ENCODE results near the gene PAK1.
"Not testable (repeated sequence)": the region's sequence is repeated elsewhere in the genome, so short reads cannot be mapped to it uniquely, and the experiment has no call there.

The PAK1 gene

DNA sequence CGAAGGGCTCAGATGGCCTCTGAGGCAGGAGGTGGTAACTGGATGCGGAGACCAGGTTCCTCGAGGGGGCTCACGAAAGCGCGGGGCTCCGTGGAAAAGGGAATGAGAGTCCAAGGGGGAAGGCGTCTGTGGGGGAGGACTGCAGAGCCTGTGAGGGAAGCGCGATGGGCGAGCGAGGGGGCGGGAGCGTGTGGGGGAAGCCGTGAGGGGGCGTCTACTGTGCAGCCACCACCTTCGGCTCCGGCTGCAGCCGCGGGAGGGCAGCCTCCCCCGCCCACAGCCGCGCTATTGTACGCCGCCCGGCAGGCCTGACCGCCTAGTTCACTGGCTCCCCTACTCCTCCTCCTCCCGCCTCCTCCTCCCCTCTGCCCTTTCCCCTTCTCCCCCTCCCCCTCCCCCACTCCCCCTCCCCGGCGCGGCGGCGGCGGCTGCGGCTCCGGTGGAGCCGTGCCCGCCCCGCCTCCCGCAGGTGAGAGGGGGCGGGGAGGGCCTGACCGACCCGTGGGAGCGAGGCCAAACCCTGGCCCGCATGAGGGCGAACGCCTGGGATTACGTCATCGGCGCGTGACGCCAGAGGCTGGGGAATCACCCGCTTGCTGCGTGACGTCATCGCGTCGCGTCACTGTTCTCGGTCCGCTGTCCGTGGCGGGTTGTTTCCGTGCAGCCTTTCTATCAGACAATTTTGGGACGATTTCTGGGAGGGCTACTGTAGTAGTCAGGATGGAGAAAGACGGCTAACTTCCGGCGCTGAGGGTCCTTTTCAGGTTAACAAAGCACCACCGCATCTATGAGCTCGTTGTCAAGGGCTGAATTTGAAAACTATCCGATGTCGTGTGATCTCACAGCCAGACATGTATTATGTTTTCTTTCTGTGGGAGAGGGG lies at the start of gene PAK1:
TSS of gene PAK1 (minus strand) at position 294 of the 883 bp plus-strand sequence. CDS start 81,574 bp downstream, outside the sequence.
- peak; percentile 85 for DNase-seq

- no peak for DNase-seq
Measured at GRCh38 chr11:77522215-77522614, 48.3 kb upstream of the PAK1 start.

DNA sequence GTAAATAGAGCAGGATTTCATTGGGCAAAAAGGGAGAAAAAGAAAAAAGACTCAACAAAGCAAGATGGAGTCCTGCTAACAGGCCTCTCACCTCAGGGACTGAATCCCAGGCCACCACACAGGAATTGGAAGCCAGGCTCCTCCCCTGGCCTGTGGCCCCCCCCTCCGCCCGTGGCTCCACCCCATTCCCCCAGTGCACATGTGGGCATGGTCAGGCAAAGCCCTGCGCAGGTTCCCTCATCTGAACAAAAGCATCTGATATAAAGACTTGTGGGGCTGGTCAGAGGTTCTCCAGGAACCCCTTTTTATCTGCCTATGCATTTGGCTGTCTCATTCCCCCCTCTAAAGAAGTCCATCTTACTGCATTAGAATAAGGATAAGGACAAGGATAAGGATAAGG lies 46.0 kb upstream of the PAK1 start:
- no peak for DNase-seq

DNA sequence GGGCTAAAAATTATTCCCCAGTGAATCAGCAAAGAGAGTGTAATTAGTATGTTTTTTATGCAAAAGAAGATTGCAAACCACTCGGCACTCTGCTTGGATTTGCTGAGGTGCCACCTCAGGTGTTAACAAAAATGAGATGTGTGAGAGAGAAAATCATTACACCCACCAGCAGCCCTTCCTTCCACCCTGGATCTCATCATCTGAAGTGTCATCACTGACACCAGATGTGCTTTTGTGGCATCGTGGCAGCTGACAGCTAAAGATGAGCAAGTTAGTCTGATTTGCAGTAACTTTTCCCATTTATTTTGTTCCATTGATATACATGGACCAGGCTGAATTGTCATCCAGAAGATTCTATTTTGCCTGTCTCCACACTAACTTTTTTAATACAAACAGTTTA lies 44.6 kb upstream of the PAK1 start:
- no peak for DNase-seq

DNA sequence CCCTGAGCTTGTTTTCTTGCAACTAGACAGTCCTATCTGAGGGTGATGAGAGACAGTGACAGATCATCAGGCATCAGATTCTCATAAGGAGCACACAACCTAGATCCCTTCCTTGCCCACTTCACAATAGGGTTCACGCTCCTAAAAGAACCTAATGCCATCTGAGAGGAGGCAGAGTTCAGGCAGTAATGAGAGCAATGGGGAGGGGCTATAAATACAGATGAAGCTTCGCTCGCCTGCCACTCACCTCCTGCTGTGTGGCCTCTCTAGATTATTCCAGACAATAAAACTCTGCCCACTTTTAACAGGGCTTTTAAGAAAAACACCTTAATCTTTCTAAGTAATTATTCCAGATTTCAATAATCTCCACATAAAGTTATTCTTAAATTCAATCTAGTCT lies 43.9 kb upstream of the PAK1 start:
- no peak for DNase-seq

DNA sequence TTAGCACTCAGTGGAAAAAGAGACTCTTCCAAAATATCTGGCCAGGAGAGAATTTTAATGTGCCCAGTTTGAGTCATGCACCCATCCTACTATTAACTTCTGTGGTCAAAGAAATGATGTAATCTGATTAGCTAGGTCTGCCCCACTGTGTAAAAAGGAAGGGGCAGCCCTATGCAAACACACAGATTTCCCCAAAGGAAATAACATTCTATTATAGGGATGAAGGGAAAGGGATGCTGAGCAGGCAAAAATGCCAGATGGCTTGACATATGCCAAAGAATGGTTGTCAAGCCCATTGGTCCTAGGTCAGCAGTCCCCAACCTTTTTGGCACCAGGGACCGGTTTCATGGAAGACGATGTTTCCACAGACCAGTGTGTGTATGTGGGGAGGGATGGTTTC lies 43.3 kb upstream of the PAK1 start:
- DNase-seq, result no peak

- DNase-seq, result no peak
Measured at GRCh38 chr11:77515483-77515882, 41.6 kb upstream of the PAK1 start.

DNA sequence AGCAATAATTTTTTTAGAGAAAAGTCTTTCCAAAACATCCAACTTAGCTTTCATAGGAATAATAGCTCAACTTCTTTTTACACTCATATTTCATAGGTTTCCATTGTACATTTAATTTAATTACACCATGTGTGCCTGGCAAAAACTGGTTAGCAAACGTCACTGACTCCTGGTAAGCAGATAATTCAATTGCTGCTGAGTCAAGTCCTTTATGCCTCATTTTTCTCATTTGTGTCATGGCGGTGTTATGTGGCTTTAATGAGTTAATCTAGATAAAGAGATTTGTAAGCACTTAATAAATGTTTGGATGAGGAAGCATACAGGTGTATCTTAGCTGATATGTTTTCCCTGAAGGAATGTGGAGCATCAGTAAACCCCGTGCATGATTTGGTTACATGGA lies 41.2 kb upstream of the PAK1 start:
- DNase-seq, result no peak

DNA sequence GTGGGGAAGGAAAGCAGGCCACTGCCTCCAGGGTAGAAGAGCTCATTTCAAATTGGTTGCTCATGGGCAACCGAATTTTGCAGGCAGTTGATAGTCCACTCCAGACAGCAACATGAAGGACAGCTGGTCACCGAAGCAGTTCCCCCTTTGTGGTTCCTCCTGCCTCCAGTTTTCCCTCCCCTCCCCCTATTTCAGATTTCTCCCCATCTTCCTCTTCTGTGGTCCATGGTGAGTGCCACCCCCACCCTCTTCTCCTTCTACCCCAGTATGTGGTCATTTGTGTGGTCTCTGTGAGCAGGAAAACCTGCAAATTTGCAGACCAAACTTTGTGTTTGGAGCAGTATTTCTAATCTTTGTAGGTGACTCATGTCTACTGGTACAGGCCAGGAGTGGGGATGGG lies 38.2 kb upstream of the PAK1 start:
- no peak for DNase-seq

GRCh38 chr11:77510851-77511250 lies 37.0 kb upstream of the PAK1 start:
- no peak for DNase-seq

- DNase-seq, result no peak
Measured at GRCh38 chr11:77510095-77510494, 36.2 kb upstream of the PAK1 start.

DNA sequence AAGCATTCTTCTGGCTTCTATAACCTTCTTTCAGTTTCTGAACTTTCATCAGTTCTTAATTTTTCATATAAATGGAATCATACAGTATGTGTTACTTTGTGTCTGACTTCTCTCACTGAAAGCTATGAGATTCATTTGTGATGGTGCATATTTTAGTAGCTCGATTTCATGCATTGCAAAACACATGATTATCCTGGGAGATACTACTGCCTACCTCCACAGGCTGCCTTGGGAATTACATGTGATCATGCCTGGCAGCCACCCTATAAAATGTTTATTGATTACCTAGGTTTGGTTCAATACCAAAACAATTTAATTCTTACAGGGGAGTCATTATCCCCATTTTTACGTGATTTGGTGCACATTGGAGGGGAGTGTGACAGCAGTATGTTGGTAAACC lies 34.1 kb upstream of the PAK1 start:
- DNase-seq, result no peak

DNA sequence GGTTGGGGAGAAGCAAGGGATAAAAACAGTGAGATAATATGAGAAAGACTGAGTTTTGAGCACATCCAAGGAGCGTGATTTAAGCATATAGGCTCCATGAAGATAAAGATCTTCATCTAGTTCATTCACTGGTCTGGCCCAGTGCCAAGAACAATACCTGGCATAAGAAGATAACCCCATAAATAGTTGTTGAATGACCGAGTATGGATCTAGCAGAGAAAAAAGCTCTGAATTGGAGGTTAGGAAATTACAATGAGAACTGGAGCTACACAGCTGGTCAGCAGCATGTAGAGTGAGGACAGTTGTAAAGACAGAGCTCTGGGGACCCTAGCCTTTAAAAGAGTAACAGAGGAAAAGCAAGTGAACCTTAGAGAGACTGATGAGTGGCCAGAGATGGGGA lies 33.0 kb upstream of the PAK1 start:
- no peak for DNase-seq

DNA sequence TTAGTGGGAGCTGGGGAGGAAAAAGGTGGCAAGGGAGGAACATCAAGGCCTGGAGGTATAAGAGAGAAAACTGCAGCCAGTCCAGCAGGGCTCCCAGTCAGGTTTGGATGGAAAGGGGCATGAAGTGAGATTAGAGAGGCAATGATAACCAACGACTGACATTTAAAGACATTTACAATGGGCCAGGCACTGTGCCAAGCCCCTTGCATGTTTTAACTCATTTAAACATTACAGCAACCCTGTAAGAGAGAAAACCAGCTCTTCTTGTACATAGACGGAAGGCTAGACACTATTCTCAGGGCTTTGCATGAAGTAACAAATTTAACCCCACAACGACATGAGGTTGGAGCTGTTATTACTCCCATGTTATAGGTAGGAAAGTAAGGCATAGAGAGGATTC lies 32.1 kb upstream of the PAK1 start:
- no peak for DNase-seq

DNA sequence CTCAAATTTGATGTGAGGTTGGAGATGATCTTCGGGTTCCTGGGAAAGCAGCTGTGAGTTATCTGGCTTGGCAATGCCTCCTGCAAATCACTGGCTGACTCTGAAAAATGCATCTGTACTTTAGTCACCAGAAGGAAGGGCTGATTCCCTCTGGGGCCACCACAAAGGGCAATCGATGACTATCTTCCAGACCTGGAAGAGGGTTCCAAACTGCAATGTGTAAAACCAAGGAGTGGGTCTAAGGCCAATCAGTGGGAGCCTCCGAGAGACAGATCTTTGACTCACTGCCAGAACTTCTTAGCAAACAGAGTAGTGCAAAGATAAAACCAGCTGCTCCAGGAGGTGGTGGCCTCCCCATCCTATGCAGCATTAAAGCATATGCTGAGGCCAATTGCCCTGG lies 29.1 kb upstream of the PAK1 start:
- DNase-seq, result no peak

- DNase-seq, result no peak
Measured at GRCh38 chr11:77502346-77502905, 28.5 kb upstream of the PAK1 start.

GRCh38 chr11:77501758-77502157 lies 27.9 kb upstream of the PAK1 start:
- DNase-seq, result no peak

- no peak for DNase-seq
Measured at GRCh38 chr11:77497368-77497767, 23.5 kb upstream of the PAK1 start.

- no peak for DNase-seq
Measured at GRCh38 chr11:77495526-77495925, 21.6 kb upstream of the PAK1 start.

GRCh38 chr11:77490035-77490434 lies 16.1 kb upstream of the PAK1 start:
- not testable (repeated sequence) for DNase-seq

GRCh38 chr11:77487790-77488189 lies 13.9 kb upstream of the PAK1 start:
- no peak for DNase-seq

DNA sequence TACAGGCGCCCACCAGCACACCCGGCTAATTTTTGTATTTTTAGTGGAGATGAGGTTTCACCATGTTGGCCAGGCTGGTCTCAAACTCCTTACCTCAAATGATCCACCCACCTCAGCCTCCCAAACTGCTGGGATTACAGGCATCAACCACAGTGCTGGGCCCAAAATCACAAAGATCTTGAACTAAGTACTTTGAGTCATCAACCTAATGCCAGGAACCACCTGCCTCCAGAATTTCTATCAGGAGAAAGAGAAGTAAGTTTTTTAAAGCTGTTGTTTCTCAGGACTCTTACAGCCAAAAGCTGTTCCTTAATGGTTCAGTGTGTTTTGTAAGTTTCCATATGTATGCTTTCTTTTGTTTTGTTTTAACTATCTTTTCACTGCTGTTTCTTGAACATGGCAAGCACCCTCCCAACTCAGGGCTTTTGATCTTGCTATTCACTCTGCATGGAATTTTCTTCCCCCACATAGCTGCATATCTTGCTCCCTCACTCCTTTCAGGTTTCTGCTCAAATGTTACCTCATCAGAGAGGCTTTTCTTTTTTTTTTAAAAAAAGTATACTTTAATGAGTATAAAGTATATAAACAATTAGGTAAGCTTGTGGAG lies 6.0 kb upstream of the PAK1 start:
- no peak for DNase-seq

DNA sequence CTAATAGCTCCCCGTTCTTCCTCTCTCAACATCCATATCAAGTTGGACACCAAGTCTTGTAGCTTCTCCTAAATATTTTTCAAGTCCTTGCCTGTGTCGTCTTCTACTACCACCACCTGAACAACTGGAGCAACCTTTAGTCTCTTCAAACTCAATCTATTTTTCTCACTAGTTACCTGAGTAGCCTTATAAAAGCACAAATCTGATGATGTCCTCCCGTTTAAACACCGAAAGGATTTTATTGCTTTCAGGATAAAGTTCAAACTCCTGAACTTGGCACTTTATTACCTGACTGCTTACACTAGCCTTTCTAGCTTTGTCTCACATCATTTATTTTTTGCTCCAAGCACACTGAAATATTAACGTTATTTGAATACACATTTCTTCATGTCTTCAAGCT lies 1.3 kb upstream of the PAK1 start:
- DNase-seq, result no peak

- no peak for DNase-seq
Measured at GRCh38 chr11:77474684-77475060, 778 bp upstream of the PAK1 start.
